HG02623 (cell line): ENCODE data around the gene TMEM117.
"Not testable (repeated sequence)": the region's sequence is repeated elsewhere in the genome, so short reads cannot be mapped to it uniquely, and the experiment has no call there.

Experiments used
- ATAC-seq: cut with Tn5 transposase; IDR thresholded peaks from one replicate; pipeline ENCODE4 v1.9.1; 2021; ENCODE audit warnings: moderate library complexity; ENCODE audit not compliant: unreplicated experiment

Gene TMEM117

DNA sequence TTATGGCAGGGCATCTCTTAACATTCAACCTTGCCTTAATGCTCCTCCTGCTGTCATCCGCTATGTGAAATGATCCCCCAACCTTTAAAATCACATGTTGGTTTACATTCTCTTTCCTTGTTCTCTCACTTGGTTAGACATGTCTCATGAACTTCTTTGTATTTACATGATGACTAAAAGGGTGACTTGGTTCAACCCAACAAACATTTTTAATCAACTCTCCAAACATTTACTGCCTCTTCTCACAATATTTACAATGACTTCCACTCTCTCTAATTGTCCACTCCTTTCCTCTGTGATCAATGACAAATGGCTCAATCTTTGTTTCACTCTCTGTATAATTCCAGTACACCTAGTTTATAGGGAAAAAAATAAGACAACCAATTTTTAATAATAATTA lies 534.1 kb downstream of the TMEM117 start:
- ATAC-seq = no peak

DNA sequence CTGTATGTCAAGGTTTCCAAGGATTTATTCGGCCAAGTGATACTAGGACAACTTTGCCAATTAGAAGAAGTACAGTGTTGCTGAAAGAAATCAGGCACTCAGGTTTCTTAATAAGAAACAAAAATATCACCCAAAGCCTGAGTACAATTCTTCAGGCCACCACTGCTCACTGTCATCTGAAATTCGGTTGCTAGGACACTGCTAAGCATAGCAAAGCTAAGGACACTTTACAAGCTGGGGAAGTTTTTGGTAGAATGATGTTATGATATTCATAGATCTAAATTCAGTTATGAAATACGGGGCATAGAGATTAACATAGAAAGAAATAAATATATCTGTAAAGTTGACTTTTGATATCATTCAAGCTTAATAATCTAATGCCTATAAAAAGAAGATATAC lies 535.1 kb downstream of the TMEM117 start:
- ATAC-seq = no peak

DNA sequence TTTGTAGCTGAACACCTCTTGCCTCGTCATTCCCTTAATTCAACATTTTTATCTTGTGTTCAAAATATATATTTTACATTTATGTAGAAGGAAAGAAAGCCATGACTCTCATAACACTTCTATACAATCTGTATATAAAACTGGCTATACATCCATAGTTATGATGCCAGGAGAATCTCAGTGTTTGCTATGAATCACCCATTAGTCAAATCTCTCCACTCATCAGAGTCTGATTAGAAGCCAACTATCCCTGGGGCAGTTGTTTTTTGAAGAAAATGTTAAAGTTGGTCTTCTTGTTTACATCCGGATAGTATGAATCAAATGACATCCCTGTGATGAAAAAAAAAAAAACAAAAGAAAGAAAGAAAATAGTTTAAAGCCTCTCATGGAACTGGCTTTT lies 536.4 kb downstream of the TMEM117 start:
- no peak for ATAC-seq

DNA sequence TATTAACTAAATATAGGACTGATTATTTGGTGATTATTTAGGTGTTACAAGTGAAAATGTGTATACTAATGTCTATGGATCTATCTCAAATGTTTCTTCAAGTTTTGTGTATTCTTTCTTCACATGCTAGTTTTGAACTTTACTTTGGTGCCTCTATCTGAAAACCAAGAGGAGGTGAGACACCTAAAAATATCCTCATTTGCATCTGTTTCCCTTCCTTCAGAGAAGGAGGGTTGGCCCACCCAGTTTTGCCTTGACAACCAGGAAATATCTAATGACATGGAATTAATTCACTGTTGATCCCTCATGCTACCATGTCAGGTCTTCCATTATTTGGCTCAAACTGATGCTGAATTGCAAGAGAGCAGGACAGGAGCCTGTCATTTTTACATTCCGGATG lies 539.8 kb downstream of the TMEM117 start:
- no peak for ATAC-seq

DNA sequence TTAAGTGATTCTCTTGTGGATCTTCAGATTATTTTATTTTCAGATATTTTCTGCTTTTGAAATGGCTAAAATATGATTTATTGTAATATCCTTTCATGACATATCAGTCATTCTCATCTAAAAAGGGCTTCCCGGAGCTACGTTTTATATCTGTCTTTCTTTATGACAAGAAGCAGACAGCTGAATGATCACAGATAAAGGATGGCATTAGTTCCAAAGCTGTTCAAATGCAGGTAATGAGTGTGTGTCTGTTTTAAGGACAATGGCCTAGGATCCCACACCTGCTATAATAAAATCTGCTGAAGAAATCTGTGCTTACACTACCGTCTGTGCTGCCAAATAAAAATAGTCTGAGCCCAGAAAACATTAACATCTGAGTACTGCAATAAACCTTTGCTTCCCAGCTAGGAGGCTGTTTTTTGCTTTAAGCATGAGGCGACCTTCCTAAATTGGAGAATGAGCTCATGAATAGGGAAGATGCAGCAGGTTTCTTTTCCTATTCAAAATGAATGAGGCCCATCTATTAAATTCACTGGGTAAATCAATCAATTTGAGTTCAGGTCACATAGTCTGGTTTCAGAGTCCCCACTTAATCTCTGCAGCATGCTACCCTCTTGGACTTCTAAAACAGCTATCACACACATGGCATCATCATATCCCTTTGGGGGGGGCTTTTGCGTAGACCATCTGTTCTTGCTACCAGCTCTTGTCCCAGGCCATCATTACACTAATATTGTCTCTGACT lies 541.7 kb downstream of the TMEM117 start:
- ATAC-seq = no peak

DNA sequence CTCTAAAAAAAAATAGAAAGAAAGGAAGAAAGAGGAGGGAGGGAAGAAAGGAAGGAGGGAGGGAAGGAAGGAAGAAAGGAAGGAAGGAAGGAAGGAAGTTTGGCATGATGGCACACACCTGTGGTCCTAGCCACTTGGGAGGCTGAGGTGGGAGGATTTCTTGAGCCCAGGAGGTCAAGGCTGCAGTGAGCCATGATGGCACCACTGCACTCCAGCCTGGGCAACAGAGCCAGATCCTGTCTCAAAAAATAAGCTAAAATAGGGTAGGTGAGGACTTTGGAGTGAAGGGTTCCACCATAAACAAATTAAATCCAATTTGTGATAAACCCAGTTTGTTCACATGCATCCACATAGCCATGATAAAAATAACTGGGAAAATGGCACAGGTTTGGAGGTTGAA lies 543.2 kb downstream of the TMEM117 start:
- not testable (repeated sequence) for ATAC-seq

DNA sequence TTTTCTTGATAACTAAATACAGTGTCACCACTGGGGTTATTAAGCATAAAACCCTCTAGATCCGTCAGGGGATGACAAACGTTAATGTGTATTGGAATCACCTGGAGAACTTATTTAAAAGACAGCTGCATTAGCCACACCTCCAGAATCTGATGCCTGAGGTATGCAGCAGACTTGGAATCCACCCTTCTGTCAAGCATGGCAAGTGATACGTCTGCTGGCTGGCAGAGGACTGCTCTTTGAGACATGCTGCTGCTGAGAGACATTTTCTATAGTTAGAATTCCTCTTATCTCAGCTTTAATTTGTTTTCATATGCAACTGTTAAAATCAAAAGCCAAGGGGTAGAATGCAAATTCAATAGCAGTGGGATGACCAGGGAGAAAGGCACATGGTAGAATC lies 544.0 kb downstream of the TMEM117 start:
- no peak for ATAC-seq

DNA sequence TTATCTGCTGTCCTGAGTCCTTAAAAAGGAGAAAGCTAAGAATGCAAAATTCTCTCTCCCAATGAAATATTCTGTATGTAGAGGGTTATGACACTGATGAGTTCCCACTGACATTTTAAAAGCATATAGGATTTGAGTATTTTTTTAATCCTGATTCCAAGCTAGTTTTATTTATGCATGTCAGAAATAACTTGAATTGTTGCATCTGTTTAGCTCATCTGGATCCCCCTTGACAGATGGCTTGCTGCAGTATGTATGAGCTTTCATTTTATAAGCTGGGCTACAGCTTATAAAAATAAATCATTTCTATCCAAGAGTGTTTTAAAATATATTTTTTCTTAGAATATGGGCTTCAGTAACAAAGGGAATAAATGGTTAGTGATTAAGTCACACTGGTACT lies 545.0 kb downstream of the TMEM117 start:
- no peak for ATAC-seq

DNA sequence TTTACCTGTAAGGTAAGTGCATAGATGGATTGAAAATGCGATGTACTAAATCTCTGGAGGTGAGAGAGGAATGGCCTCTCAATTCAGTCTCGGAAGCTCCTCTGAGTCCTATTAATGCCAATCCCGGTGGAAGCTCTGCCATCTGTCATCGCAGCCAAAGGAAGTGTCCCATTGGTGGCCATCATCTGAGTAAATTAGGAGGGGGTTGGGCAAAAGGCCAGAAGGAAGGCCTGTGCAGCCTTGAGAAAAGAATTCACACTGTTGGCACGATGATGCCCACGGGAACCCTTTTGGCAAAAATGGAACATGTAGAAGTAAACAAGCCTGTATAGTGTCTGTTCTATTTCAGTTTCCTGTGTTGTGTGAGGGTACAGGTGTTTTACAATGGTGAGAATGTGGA lies 545.5 kb downstream of the TMEM117 start:
- ATAC-seq = no peak

DNA sequence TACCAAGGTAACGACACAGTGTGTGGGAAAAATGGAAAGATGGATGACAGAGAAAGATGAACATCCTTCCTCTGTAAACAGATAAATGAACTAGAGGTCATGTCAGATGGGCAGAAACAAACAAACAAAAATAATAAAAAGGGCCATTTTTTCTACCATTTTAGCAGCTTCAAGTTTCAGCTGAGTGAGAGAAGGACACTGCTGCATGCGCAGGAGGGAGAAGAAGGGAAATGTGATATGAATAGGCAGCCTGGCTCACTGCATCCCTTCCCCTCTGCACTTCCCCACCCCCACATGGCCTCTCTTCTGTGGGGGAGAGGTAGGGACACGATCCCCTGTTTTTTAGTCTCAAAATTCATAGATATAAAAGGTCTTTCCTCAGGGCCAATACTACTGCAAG lies 548.3 kb downstream of the TMEM117 start:
- no peak for ATAC-seq

DNA sequence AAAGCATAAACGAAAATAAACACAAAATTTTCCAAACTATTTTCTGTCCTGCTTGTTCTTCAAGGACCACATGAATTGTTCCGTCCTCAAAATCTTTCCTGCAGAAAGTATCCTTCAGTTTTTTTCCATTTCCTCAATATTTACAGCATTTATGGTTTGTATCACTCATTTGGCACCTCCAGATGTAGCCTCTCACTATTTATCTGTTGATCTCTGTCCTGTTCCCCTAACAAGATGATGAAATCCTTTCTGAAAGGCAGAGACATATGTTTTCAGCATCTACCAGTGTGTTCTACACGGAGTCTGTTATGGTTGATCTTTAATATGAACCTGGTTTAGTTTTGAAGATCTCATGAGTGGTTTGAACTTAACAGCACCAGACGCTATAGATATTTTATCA lies 550.1 kb downstream of the TMEM117 start:
- ATAC-seq = no peak

DNA sequence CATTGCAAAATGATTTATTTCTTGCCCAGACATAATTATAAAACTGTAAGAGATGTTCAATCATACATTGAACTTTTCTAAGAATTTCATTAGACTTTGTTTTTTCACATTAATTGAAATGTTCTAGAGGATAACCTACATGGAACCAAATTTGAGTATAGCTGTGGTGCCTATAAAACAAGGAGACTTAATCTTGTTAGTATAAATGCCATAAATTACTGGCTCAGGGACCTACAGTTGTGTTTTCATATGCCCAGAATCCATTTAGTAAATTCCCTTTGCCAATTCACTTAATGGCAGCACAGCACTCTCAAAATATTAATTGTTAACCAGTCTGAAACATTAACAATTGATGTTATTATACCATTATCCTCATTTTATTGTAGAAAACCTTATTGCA lies 551.7 kb downstream of the TMEM117 start:
- ATAC-seq = no peak

DNA sequence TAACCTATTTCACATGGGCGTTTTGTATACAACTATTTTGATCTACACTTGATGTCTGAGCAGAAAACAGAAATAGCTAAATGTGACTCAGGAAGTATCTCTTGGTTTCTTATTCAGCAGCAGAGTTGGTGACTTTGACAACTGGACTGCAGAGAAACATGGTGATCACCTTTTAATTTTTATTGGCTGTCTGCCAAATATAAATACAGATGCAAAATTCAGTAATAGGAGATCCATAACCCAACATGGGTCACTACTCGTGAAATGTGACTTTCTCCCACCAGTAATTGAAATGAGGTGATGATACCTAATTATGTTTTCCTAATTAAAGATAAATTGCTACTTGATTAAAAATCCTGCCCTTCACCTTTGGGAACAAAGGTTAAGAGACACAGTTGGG lies 553.2 kb downstream of the TMEM117 start:
- ATAC-seq = no peak

DNA sequence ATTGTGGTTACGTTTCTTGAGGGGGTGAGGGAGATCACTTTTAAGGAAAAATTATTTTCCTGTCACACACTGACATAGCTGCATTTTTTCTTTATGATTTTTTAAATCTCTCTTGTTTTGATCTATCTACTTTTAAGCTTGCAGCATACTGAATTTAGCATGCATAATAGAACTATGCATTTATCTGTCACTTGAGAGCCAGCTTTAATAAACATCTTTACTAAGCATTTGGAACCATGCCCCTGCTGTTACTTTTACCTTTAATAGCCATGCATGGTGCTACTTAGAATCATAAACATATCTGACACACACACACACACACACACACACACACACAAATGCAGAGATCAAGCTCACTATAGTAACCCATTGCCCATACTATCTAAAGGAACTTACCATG lies 554.0 kb downstream of the TMEM117 start:
- ATAC-seq = no peak

DNA sequence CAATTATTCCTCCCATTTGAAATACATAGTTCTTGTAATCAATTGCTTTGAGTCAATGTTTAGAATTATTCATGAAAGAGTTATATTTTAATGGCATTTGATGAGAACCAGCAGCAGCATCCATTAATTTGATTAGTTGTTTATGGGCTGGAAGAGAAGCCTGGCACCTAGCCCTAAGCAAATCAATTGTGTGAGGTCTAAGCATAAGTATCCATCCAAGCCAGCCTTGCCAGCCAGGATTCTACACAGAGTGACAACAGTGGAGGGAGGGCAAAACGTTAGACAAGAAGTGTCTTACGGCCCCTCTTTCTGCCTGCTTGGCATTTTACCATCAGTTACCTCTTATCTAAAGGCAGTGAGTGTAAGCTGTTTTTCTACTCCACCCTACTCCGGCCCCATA lies 561.8 kb downstream of the TMEM117 start:
- ATAC-seq = no peak

DNA sequence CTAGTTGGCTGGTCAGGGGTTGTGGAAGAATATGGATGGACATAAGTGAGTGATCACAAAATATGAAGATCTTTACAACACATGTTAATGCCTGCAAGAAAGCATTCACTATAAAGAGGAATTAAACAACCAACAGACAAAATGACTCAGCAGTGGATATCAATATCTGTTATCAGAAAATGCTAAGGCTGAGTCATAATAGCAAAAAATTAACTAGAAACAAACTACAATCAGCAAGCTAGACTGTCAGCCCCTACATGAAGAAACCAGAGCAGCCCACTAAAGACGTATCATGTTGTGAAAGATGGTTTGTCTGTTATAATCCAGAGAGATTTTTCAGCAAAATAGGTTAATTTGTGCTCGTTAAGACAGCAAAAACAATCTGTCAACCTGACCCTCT lies 567.3 kb downstream of the TMEM117 start:
- ATAC-seq = no peak

DNA sequence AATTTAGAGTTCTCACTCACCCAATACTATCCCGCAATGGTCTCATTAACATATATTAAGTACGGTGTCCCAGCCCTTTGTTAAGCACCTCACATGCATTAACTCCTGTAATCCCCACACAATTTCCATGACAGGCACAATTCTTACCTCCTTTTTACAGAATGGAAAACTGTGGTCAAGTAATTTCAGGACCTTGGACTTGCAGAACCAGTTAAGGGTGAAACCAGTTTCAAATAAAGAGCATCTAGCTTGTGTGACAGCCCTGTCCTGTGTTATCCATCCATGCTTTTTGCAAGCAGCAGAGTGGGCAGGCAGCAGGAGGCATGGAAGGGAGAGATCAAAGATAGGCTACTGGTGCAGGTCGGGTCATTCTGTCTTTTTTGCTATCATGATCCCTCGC lies 569.4 kb downstream of the TMEM117 start:
- ATAC-seq = no peak

DNA sequence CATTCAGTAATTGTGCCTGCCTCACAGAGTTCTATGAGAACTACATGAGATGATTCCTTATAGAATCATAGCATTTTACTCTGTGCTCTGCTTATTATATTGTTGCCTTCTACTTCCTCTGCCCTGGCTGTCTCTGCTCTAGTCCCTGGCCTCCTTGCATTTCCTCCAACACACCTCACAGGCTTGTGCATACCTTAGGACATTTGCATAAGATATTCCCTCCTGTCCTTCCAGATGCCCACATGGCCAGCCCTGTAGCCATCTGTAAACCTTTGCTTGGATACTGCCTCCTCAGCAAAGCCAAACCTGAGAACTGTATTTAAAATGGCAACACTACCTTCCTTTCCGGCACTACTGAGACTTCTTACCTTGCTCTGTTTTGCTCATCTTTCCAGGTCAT lies 586.7 kb downstream of the TMEM117 start:
- ATAC-seq = no peak

DNA sequence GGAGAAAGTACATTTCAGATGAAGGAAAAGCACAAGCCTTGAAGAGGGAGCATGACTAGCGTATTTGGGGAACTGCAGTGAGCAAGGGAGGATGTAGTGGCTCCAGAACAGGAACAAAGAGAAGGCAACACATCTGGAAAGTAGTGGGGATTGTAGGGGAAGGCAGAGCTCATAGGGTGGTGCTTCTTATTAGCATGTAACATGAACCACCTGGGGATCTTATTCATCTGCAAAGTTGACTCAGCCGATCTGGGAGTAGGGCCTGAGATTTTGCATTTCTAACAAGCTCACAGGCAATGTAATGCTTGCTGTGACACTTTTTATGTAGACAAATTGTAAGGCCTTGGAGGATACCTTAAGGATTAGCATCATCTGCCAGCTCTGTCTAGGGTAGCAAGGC lies 592.9 kb downstream of the TMEM117 start:
- no peak for ATAC-seq

DNA sequence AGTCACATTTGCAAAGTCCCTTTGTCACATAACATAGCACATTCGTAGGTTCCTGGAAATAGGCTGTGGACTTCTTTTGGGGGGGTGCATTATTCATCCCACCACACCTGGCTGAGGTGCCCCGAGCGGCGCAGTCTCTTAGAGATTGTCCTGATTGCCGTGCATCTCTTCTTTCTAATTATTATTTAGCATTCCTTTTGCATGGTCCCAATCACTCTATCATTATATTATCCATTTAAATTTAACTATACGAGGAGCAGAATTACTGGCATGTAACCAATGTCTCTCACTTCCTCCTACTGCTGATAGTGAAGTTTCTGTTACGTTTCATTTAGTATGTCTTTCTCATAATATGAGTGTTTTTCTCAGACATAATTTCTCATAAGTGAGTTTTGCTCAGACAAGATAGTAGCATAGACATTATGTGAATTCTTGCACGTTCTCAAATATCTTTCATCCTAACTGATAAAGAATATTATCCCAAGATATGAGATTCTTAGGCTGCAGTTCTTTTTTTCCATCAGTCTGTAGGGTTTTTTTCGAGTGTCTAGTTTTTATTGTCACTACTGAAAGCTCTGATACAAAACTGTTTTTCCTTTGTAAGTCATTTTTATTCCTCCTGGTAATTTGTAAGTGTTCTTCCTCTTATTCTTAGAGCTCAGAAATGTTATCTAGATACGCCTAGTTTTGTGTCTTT lies 595.9 kb downstream of the TMEM117 start:
- peak; percentile 85 for ATAC-seq

DNA sequence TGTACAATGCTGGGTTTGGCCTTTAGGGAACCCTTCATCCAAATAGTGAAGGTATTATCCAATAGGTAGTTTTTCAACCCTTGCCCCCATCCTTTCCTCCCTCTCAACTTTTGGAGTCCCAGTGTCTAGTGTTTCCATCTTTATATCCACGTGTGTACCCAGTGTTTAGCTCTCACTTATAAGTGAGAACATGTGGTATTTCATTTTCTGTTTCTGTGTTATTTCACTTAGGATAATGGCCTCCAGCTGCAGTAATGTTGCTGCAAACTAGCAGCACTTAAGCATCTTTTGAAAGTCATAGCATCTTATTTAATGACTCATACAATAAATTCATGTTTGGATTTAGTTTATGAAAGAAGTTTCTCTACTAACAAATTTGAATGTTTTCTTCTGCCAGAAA lies 597.8 kb downstream of the TMEM117 start:
- ATAC-seq = no peak

DNA sequence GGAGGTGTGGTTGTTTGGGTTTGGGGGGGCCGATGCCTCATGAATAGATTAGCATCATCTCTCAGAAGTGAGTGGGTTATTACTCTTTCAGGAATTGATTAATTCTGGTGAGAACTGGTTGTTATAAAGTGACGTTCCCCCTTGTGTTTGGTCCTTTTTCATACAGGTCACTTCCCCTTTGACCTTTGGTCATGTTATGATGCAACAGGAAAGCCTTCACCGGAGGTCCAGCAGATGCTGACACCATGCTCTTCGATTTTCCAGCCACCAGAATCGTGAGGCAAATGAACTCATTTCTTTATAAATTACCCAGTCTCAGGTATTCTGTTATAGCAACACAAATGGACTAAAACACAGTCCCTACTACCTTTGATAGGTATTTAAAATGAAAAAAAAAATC lies 600.9 kb downstream of the TMEM117 start:
- no peak for ATAC-seq
